ENCODE data around the gene LAMB1. TPM values are rescaled to one million over a fixed set of nuclear protein-coding genes. Genes with fewer than 3 reads are reported as not detected.

Gene LAMB1
- total RNA-seq, 4 donors from 2014 or later: 87.9 to 322 (median 200) TPM

GRCh38 chr7:107971100-107971499, 31.9 kb downstream of the LAMB1 start:
- intact Hi-C loops (cut with DNase I; ENCODE audit: low total_unique reads): no loop called here
- no peaks in the 10 kb centered on the region for H3K9me3 ChIP-seq
- peak overlapping the region; percentile 58 to 79 for H3K27ac ChIP-seq
- TF ChIP-seq POLR2A (IDR thresholded peaks at IDR 0.05) (no peak), CTCF (IDR thresholded peaks at IDR 0.05) (no peak)
- no peak for DNase-seq
- H3K4me1 ChIP-seq: peaks cover 0 to 4% of the 10 kb centered on the region in 2 donors
- no peaks in the 10 kb centered on the region for H3K27me3 ChIP-seq
- no peak overlapping the region for H3K4me3 ChIP-seq
- no peaks in the 10 kb centered on the region for H3K36me3 ChIP-seq

GRCh38 chr7:107969856-107970255, 33.1 kb downstream of the LAMB1 start:
- peaks cover 0 to 4% of the 10 kb centered on the region in 2 donors for H3K4me1 ChIP-seq
- H3K36me3 ChIP-seq: no peaks in the 10 kb centered on the region

GRCh38 chr7:107968449-107968848, 34.5 kb downstream of the LAMB1 start:
- DNase-seq: no peak
- Histone ChIP-seq H3K4me3 (no peak overlapping the region), H3K4me1 (peaks cover 0 to 4% of the 10 kb centered on the region in 2 donors), H3K27ac (peak overlapping the region in 1 of 2 donors; percentile 39), H3K9me3 (no peaks in the 10 kb centered on the region), H3K27me3 (no peaks in the 10 kb centered on the region), H3K36me3 (no peaks in the 10 kb centered on the region)
- TF ChIP-seq CTCF (IDR thresholded peaks at IDR 0.05): no peak
- no peak for TF ChIP-seq POLR2A (IDR thresholded peaks at IDR 0.05)
- intact Hi-C loops (cut with DNase I; ENCODE audit: low total_unique reads): no loop called here

More at GRCh38 chr7:107969856-107970255, 33.1 kb downstream of the LAMB1 start:
- no peak for DNase-seq
- TF ChIP-seq POLR2A (IDR thresholded peaks at IDR 0.05) (no peak), CTCF (IDR thresholded peaks at IDR 0.05) (no peak)
- Histone ChIP-seq H3K9me3 (no peaks in the 10 kb centered on the region), H3K27ac (peak overlapping the region; percentile 58 to 79), H3K4me3 (no peak overlapping the region), H3K27me3 (no peaks in the 10 kb centered on the region)
- intact Hi-C loops (cut with DNase I; ENCODE audit: low total_unique reads): no loop called here

GRCh38 chr7:107967420-107967819, 35.5 kb downstream of the LAMB1 start:
- H3K27ac ChIP-seq: no peak overlapping the region
- intact Hi-C loops (cut with DNase I; ENCODE audit: low total_unique reads): no loop called here
- H3K9me3 ChIP-seq: no peaks in the 10 kb centered on the region
- H3K4me3 ChIP-seq: no peak overlapping the region
- no peak for DNase-seq
- H3K27me3 ChIP-seq: no peaks in the 10 kb centered on the region
- no peaks in the 10 kb centered on the region for H3K36me3 ChIP-seq
- TF ChIP-seq CTCF (IDR thresholded peaks at IDR 0.05): no peak
- no peak for TF ChIP-seq POLR2A (IDR thresholded peaks at IDR 0.05)
- peaks cover 0 to 4% of the 10 kb centered on the region in 2 donors for H3K4me1 ChIP-seq

- no peak for DNase-seq
- Histone ChIP-seq H3K4me3 (no peak overlapping the region), H3K36me3 (no peaks in the 10 kb centered on the region), H3K4me1 (peaks cover 0 to 4% of the 10 kb centered on the region in 2 donors), H3K27me3 (no peaks in the 10 kb centered on the region), H3K9me3 (no peaks in the 10 kb centered on the region), H3K27ac (no peak overlapping the region)
- TF ChIP-seq POLR2A (IDR thresholded peaks at IDR 0.05) (no peak), CTCF (IDR thresholded peaks at IDR 0.05) (no peak)
- intact Hi-C loops (cut with DNase I; ENCODE audit: low total_unique reads): no loop called here
Observed at GRCh38 chr7:107966711-107967110, 36.2 kb downstream of the LAMB1 start.
